GM20431 (cell line): ENCODE results near the gene GRIFIN.

Source experiments
- in situ Hi-C: fragments of 300-500 bp; cut with MseI, MboI; formaldehyde crosslinking; loops from one replicate; pipeline ENCODE4 v1.15.0; 2020; ENCODE audit warnings: low sequenced_read_pairs; ENCODE audit not compliant: unreplicated experiment

Gene GRIFIN

DNA sequence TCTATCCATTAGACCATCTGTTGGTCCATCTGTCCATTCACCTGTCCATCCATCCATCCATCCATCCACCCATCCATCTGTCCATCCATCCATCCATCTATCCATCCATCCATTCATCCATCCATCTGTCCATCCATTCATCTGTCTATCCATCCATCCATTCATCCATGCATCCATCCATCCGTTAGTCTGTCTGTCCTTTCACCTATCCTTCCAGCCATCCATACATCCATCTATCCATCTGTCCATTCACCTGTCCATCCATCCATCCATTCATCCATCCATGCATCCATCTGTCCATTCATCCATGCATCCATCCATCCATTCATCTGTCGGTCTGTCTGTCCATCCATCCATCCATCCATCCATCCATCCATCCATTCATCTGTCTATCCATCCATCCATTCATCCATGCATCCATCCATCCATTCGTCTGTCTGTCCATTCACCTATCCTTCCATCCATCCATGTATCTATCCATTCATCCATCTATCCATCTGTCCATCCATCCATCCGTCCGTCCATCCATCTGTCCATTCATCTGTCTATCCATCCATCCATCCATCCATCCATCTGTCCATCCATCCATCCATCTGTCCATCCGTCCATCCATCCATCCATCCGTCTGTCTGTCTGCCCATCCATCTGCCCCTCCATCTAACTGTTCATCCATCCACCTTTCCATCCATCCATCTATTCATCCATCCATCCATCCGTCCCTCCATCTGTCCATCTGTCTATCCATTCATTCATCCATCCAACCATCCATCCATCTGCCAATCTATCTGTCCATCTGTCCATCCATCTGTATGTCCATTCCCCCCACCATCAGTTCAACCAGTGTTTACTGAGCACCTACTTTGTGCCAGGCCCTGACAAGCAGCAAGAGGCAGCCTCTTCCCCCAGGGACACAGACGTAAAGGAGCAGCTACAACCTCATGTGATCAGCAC lies 38.5 kb upstream of the GRIFIN start:
- in situ Hi-C loops: no loop called here

DNA sequence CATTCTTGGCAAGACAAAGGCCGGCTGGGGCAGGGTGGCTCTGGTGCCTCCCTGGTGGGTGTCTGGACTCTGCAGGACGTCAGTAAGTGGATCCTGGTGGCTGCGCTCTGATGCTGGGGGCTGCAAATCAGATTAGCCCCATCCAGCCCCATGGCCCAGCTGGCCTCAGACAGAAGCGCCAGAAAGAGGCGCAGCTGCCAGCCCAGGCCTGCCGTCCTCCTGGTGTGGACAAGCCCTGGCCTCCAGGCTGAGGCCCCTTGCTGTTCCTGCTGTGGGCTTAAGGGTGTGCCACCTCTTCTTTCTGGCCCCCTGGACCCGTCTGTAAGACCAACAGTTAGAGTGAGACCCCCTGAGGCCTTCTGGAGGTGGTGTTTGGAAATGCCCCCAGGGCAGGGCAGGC lies 37.5 kb upstream of the GRIFIN start:
- in situ Hi-C loops: no loop called here

DNA sequence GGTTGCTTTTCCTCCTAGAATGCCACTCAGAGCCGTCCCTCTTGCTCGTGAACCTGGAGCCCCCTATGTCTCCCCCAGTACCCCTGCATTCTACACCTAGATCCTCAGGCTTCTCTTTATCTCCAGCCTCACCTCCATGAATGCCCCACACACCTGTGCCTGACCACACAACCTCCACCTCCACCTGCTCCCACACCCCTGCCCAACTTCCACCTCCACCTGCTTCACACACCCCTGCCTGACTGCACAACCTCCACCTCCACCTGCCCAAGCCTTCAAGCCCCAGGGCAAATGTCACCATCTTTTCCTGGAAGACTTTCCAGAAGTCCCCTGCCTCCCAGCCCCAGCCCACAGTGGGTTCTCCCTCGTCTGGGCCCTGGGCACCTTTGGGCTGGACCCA lies 36.5 kb upstream of the GRIFIN start:
- in situ Hi-C loops: no loop called here

DNA sequence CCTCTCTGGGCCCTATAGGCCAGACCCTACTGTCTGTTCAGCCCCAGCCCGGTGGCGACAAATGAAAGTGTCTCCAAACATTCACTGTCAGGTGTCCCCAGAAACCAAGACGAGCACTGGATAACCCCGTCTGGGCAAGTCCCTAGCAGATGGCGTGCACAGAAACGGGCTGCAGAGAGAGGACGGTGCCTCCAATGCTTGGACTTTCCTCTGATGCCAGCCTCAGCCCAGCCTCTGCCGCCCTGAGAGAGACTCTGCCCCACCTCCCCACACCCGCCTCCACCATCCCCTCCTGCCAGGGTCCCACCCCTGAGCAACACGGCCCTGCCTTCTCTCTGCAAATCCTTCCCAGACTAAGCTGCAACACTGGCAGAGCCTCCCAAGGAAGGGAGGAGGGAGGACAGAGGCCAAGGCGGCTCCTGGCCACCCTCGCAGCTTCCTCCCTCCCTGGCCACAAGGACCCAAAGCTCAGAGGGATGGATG lies 36.0 kb upstream of the GRIFIN start:
- in situ Hi-C loops: no loop called here

DNA sequence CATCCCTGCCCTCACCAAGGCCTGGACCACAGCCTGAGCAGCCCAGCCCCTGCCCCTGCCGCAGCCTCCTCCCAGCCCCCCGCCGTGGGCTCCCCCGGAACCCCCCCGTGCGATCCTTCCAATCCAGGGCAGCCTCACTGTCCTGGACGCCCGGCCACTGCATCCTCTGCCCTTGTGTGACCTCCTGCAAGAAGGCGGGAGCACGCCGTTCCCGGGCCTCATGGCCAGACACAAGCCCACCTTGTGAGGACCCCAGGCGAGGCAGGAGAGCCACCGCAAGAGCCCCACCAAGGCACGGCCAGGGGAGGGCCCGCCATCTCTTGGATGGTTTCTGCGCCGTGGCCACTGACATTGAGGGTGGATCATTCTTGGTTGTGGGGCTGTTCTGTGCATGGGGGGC lies 35.6 kb upstream of the GRIFIN start:
- in situ Hi-C loops: no loop called here

DNA sequence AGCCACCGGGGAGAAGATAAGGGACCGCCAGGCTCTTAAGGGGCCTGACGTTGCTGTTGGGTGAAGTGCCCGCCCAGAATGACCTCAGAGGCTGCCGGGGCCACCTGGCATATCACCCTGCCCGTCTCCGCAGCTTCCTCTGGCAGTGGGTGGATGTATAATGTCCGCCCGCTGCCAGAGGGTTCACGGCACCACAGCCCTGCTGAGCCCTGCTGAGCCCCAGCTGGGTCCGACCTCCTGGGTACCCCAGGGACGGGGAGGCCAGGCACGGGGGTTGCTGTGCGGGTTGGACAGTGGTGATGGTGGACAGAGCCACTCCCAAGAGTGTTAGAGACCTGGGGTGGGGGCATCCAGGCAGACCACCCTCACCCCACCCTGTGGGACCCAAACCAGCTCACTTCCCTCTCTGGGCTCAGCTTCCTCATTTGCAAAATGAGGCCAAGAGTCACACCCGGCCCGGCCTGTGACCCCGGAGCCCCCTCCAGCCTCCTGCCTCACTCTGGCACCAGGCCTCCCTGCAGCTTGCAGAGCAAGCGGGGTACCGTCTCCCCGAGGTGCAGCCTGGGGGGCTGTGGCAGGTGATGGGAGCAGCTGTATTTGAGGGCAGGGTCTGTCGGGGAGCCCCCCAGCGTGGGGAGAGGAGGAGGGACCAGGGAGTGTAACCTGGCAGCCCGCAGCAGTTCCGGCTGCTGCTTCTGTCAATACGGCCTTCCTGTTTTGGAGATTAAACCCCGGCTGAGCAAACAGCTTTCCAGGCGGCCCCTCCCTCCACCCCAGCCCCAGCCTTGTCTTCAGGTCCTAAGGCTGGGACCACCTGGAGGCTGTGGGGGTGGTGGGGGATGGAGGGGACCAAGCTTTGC lies 34.9 kb upstream of the GRIFIN start:
- in situ Hi-C loops: no loop called here

DNA sequence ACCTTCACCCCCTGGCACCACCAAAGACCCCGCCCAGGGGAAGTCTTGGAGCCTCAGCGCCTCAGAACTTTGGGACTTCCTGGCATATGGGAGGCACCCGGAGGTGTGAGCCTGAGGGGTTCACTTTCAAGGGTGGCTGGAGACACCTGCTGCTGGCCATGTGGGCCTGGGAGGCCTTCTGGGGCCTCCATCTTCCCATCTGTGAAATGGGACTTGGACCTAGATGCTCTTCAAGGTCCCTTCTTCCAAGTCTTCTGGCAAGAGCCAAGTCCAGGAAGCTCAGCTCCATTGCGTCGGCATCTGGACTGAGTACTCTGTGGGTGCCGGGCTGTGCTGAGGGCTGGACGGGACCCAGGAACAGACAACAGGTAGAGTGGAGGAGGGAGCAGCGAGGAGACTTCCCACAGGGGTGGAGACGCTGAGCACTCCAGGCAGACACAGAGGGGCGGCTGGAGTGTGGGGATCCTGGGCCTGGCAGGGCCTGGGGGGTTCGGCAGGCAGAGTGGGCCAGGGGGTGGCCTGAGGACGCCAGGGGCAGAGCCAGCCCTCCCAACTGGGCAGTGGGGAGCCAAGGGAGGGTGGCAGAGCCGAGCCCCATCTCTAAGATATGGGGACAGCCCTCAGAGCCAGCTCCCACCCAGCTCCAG lies 34.1 kb upstream of the GRIFIN start:
- in situ Hi-C loops: no loop called here

DNA sequence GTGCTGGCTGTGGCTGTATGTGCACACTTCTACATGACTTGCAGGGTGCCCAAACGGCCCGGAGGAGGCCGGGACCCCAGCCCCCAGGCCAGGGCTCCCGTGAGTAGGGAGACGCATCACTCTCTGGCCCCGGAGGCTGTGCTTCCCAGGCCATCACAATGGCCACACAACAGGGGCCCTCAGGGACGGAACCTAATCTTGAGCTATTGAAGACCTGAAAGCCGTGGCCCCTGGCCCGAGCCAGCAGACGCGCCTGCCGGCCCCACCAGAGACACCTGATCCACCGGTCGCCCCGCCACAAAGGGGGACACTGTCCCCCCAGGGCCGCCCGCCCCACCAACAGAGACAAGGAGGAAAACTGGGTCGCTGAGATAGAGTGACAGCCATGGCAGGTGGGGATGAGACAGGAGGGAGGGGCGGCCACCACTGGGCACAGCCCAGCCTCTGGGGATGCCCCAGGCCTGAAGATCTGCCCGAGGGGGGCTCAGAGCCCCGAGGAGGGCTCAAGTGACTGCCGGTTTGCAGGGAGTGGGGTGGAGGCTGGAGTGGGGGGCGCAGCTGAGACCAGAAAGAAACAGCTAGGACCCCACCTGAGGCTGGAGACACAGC lies 33.2 kb upstream of the GRIFIN start:
- in situ Hi-C loops: no loop called here

DNA sequence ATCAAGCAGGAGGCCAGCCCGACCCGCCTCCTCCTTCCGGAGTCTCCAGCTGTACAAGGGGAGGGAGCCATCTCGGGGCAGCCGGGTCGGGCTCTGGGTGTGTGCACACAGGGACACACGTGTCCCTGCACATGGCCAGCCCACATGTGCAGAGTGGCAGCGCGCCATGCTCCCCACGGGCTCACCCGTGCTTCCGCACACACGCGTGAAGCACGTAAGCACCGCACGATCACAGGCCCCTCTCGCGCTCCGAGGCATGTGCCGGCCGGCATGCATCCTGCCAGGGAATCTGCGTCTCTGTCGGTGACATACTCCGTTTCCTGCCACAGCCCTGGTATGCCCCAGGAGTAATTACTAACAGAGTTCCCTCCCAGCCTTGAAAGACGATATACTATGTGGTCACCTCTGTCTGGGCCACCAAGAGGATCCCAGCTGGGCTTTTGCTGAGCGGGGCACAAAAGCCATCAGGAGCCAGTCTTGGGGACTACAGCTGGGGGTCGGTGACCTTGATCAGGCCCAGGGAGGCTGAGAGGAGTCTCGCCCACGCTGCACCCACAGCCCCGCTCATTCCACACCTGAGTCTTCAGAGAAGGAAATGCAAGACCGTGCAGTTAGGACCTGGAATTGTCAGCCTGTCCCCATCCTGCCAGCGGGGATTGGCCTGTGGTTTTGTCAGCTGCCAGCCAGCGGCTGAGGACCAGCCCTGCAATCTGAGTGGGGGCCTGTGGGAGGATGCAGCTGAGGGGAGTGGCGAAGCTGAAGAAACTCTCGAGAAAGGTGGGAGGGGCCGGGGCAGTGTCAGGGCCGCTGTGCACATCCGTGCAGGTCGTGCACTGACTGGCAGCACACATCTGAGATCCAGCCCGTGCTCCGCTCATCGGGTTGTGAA lies 32.4 kb upstream of the GRIFIN start:
- in situ Hi-C loops: no loop called here

DNA sequence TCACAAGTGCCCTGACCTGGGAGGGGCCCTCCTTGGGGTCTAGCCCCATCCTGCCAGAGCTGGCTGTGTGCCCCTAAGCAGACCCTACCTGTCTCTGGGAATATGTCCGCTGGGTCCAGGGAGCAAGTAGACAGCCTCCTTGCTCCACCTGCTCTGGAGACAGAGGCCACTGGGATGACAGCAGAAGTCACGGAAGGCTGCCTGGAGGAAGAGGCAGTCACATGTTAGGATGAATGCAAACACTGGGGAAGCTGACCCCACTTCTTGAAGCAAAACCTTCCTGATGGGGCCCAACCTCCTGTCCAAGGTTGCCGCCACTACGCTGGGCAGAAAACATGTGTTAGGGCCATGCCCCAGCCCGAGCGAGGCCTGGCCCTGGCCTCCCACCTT lies 31.7 kb upstream of the GRIFIN start:
- in situ Hi-C loops: no loop called here

DNA sequence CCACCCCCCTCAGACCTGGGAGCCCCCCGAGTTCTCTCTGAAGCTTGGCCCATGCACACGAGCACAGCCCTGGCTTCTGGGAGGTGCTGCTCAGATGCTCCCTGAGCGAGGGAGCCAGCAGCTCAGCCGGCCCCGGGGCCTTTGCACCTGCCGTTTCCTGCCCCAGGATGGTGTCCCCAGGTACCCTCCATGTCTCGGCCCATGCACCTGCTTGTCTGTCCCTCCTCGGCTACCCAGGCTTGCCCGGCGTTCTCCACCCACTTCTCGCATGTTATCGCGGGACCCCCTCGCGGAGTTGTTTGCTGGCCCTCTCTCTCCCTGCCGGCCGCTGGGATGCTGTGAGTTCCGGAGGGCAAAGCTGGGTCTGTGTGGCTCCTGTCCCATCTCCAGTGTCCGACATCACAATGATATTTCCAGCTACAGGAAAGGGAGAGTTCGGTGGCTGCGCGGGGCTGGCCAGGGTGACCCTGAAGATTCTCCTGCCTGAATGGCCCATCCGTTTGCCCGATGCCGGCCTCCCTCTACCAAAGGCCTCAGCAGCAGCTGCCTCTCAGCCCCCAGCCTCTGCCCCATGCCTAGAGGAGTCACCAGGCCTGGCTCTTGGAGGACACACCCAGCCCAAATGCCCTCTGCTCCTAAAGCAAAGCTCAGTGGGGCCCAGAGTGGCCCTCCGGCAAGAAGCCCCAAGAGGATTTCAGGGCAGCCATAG lies 31.2 kb upstream of the GRIFIN start:
- in situ Hi-C loops: no loop called here

DNA sequence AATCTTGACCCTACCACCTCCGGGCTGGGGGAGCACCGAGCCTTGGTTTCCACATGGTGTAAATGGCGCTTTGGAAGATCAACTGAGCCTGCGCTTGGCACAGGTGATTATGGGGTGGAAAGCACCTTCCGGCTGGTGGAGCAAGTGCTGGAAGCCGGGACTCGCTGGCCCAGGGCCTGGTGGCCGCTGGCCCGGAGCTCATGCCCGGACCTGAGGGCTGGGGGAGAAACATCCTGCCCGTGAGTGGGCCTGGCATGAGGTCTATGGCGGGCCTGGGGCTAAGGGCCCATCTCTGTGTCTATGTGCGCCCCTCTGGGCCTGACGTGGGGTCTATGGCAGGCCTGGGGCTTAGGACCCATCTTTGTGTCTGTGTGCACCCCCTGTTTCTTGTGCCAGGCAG lies 29.2 kb upstream of the GRIFIN start:
- in situ Hi-C loops: no loop called here

DNA sequence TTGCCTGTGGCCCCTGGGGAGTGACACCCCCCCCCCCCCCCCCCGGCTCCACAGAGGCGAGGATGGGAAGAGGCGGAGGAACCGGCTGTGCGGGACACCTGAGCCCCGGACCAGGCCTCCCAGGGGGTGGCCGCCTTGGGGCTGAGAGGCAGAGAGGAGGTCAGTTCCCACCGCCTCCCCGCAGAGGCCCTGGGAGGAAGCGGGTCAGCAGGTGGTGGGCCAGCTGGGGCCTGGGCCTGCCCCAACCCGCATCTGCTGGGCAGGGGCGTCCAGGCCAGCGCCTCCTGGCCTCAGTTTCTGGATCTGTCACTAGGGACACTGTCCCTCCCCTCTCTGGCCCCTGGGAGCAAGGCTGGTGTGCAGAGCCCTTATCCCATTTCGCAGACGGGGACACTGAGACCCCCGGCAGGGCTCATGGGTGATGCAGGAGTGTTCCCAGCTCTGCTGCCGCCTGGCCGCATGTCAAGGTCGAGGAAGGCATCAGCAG lies 28.7 kb upstream of the GRIFIN start:
- in situ Hi-C loops: no loop called here

DNA sequence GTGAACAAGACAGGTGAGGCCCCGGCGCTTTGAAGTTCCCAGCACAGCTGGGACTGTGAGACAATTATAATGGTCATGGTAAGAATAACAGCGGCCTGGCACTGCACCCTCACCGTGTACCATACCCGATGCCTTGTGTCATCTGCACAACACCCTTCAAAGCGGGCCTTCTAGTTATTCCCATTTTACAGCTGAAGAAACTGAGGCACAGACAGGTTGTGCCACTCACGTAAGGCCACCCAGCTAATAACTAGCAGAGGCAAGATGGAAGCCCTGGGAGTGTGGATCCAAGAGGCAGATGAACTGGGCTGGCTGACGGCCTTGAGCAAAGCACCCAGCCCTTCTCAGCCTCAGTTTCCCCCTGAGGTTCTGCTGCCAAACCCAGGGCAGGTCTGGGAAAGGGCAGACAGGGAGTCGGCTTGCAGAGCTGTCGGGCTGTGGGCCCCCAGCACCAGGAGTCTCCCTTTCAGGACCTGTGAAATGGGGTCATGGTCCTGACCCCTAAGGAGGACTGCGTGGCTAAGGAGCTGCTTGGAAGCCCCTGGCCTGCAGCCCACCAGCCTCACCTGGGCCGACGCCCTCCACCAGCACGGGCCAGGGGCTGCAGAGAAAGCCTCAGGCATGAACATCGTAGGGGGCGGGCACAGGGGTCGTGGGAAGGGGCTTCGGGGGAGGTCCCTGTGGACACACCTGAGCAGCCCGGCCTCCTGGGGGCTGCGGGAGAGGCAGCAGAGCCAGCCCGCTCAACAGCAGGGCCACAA lies 28.1 kb upstream of the GRIFIN start:
- in situ Hi-C loops: no loop called here

DNA sequence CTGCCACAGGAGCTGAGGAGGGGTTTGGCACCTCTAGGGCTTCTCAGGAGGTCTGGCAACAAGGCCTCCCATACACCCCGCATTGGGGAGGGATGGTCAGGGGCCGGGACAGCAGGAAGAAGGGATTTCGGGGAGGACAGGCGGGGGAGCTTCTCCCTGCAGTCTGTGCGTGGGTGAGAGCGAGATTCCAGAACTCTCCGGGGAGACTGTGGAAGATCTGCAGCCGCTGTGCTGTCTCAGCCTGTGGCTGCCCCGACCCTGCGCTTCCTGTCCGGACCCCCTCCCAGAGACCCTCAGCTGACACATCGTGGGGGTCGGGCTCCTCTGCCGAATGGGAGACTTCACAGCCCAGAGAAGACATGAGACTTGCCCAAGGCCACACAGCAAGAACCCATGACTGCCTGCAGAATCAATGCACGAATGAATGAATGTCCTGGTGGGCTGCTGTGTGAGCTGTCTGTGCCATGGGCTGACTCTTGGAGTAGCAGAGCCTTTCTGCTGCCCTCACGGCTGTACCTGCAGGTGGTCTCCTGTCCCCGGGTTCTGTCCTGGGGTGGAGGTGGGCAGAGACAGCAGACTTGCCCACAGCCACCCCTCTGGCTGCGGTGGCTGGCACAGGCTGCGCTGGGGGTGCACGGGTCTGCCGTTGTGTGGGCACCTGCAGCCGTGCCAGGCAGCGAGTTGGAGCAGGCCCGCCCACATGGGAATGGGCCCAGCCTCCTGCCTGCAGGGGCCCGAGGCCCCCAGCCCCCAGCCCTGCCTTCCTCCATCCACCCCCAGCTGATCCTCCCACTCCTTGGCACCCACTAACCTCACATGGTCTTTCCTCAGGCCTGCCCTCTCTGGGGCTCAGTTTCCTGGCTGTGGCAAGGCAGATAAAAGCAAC lies 27.1 kb upstream of the GRIFIN start:
- in situ Hi-C loops: no loop called here

DNA sequence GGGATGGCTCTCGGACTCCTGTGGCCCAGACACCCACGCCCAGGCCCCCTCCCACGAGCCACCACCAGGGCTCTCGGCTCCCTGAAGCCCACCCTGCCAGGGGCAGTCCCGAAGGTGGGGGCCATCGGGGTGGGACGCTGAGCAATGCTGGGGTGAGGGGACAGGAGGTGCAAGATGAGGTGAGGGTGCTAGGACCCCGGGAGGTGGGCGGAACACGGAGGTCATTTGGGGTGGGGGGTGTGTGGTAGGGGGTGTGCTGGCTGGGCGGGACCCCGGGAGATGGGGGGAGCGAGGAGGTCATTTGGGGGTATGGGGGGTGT lies 26.4 kb upstream of the GRIFIN start:
- in situ Hi-C loops: no loop called here
